Bronchus fibroblast of lung (primary cell): Measurements from ENCODE around the gene POMT2. TPM values are rescaled to one million over a fixed set of nuclear protein-coding genes. Genes with fewer than 3 reads are reported as not detected.

Experiments used
- total RNA-seq: library from RNA; depleted of rRNA; stranded (reverse); fragments of >200 nt; gene quantifications from 2 replicates; pipeline ENCODE4 v1.2.3, GENCODE V29; 2015

Gene POMT2, protein sequence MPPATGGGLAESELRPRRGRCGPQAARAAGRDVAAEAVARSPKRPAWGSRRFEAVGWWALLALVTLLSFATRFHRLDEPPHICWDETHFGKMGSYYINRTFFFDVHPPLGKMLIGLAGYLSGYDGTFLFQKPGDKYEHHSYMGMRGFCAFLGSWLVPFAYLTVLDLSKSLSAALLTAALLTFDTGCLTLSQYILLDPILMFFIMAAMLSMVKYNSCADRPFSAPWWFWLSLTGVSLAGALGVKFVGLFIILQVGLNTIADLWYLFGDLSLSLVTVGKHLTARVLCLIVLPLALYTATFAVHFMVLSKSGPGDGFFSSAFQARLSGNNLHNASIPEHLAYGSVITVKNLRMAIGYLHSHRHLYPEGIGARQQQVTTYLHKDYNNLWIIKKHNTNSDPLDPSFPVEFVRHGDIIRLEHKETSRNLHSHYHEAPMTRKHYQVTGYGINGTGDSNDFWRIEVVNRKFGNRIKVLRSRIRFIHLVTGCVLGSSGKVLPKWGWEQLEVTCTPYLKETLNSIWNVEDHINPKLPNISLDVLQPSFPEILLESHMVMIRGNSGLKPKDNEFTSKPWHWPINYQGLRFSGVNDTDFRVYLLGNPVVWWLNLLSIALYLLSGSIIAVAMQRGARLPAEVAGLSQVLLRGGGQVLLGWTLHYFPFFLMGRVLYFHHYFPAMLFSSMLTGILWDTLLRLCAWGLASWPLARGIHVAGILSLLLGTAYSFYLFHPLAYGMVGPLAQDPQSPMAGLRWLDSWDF
- 10.3 and 13.1 TPM in 2 replicates for total RNA-seq

DNA sequence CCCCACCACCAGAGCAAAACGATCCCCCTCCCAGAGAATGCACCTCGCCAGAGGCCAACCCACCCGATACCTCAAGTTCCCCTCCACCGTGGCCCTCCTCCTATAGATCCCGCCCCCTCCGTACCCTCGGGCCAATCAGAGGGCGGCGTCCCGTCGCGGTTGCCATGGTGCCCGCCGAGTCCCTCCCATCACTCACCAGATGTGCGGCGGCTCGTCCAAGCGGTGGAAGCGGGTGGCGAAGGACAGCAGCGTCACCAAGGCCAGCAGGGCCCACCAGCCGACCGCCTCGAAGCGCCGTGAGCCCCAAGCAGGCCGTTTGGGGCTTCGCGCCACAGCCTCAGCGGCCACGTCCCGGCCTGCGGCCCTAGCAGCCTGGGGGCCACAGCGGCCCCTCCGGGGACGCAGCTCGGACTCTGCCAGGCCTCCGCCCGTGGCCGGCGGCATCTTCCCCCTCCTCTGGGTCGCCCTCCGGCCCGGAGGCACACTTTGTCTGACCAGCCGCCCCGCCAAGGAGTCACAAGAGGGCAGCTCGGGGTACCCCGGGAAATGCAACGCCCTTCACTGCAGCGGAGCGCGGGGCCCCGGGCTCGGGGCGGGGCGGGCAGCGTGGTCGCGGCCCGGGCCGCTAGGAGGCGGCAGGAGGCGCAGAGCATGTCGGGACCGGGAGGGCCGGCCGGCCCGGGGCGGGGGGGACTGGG lies at the start of gene POMT2:
Gene POMT2, minus strand, starts transcription at position 646 of the 698 bp plus-strand sequence. Its CDS starts 202 bp downstream, at position 444.

DNA sequence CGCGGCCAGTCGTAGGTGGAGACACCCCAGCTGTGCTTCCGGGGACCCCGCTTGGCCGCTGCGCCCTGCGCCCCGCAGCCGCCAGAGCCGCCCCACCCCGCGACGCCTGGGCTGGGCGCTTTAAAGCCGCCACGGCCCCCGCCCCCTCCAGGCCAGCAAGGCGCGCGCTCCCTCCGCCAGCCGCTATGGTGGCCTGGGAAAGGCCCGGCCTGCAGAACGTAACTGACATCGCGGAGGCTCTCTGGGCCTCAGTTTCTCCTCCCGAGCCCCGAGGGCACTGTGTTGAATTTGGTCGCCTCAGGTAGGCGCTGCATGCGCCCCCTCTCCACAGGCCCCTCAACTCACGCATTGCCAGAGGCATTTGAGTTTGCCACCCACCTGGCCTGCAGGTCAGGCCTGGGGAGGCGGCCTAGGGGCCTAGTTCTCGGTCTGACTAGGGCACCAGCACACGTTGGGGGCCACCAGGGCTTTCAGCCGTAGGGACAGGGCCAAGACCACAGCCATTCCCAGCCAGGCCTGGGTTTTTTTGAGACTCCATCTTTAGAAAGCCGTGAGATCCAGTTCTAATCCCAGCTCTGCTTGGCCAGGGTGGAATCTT lies 49.5 kb downstream of the POMT2 start, which contains the start of gene NGB:
Gene NGB, minus strand, starts transcription at position 94 of the 598 bp plus-strand sequence. CDS start 269 bp downstream, outside the sequence.

Other genes starting within 250 kb of the POMT2 start
- 5.9 and 6.8 TPM in 2 replicates for gene CIPC, start 222.6 kb downstream of the POMT2 start, total RNA-seq
- gene ZDHHC22, start 179.1 kb downstream of the POMT2 start, total RNA-seq = not detected in 2 replicates
- not detected in 2 replicates for gene TMEM63C, start 139.1 kb downstream of the POMT2 start, total RNA-seq
- gene NGB, start 49.7 kb downstream of the POMT2 start, total RNA-seq = not detected in 2 replicates
- gene GSTZ1, start 153 bp upstream of the POMT2 start, total RNA-seq = 31.8 and 34.8 TPM in 2 replicates
- 3.9 and 5.0 TPM in 2 replicates for gene TMED8, start 56.2 kb upstream of the POMT2 start, total RNA-seq
- gene SAMD15, start 56.5 kb upstream of the POMT2 start, total RNA-seq = 0.45 and 1.0 TPM in 2 replicates
- gene NOXRED1, start 102.6 kb upstream of the POMT2 start, total RNA-seq = not detected in 2 replicates
- gene VIPAS39, start 136.7 kb upstream of the POMT2 start, total RNA-seq = 21.7 and 22.2 TPM in 2 replicates
- gene AHSA1, start 137.2 kb upstream of the POMT2 start, total RNA-seq = 123 and 136 TPM in 2 replicates
- 0.15 TPM in 1 of 2 replicates, not detected in the other for gene ISM2, start 177.9 kb upstream of the POMT2 start, total RNA-seq